Neuronal stem cell (in vitro differentiated cells): Measurements from ENCODE around the gene CD274.
"Not testable (repeated sequence)": the region's sequence is repeated elsewhere in the genome, so short reads cannot be mapped to it uniquely, and the experiment has no call there.

Source experiments
- DNase-seq: peaks from one replicate; pipeline ENCODE4 v3.0.0-alpha.2; 2013; ENCODE audit warnings: low spot score
- H2AFZ ChIP-seq: one replicate; pipeline ENCODE4 v1.6.1; 2013; ENCODE audit warnings: mild to moderate bottlenecking, low read length, inconsistent platforms
- H2AK5ac ChIP-seq: 2 replicates; pipeline ENCODE4 v1.6.1; 2013; ENCODE audit warnings: low read depth, mild to moderate bottlenecking, inconsistent platforms, low read length, moderate library complexity, mixed read lengths
- H2BK120ac ChIP-seq: 2 replicates; pipeline ENCODE4 v1.6.1; 2013; ENCODE audit warnings: low read depth, mild to moderate bottlenecking, inconsistent platforms, low read length, moderate library complexity, mixed read lengths
- H2BK12ac ChIP-seq: one replicate; pipeline ENCODE4 v1.6.1; 2013; ENCODE audit warnings: low read length, inconsistent platforms
- H2BK15ac ChIP-seq: 2 replicates; pipeline ENCODE4 v1.6.1; 2013; ENCODE audit warnings: mild to moderate bottlenecking, low read length, inconsistent platforms, mixed read lengths
- H2BK5ac ChIP-seq: one replicate; pipeline ENCODE4 v1.6.1; 2013; ENCODE audit warnings: inconsistent platforms, mild to moderate bottlenecking, low read length, moderate library complexity
- H3K14ac ChIP-seq: one replicate; pipeline ENCODE4 v1.6.1; 2013; ENCODE audit warnings: low read length, inconsistent platforms
- H3K18ac ChIP-seq: 2 replicates; pipeline ENCODE4 v1.6.1; 2013; ENCODE audit warnings: low read length, inconsistent platforms
- H3K23ac ChIP-seq: 2 replicates; pipeline ENCODE4 v1.6.1; 2013; ENCODE audit warnings: low read depth, mild to moderate bottlenecking, mixed read lengths, low read length, inconsistent platforms; ENCODE audit not compliant: poor library complexity
- H3K27ac ChIP-seq: replicated peaks from 3 replicates; pipeline ENCODE4 v1.5.1; 2013; ENCODE audit warnings: low read length, inconsistent platforms
- H3K27me3 ChIP-seq, 3 experiments: 2 replicates each; pipeline ENCODE4 v1.6.1; 2013; ENCODE audit warnings: low read length in 3 of 3, mild to moderate bottlenecking in 2 of 3, inconsistent platforms in 1 of 3, low read depth in 1 of 3, mixed read lengths in 1 of 3, moderate library complexity in 1 of 3; ENCODE audit not compliant: control insufficient read depth in 3 of 3, insufficient read depth in 3 of 3
- H3K36me3 ChIP-seq, 2 donors: replicated peaks in 1 of 2; 2 replicates each; pipeline ENCODE4 v1.6.1; 2013; ENCODE audit warnings: low read length in 2 of 2; ENCODE audit not compliant: control insufficient read depth in 2 of 2, insufficient read depth in 2 of 2
- H3K4ac ChIP-seq: 2 replicates; pipeline ENCODE4 v1.6.1; 2013; ENCODE audit warnings: inconsistent platforms, mild to moderate bottlenecking, low read length, moderate library complexity
- H3K4me1 ChIP-seq, 2 donors: 1 replicate in 1 of 2; 2 replicates in 1 of 2; pipeline ENCODE4 v1.6.1; 2013; ENCODE audit warnings: low read length in 2 of 2, low read depth in 1 of 2; ENCODE audit not compliant: control insufficient read depth in 2 of 2, insufficient read depth in 1 of 2
- H3K4me2 ChIP-seq: one replicate; pipeline ENCODE4 v1.6.1; 2013; ENCODE audit warnings: mild to moderate bottlenecking, low read length, inconsistent platforms; ENCODE audit not compliant: insufficient read depth, poor library complexity, severe bottlenecking
- H3K4me3 ChIP-seq, 2 donors: 2 replicates each; pipeline ENCODE4 v1.5.1; 2013; ENCODE audit warnings: low read length in 2 of 2, mild to moderate bottlenecking in 2 of 2, inconsistent platforms in 1 of 2, moderate library complexity in 1 of 2
- H3K79me1 ChIP-seq: one replicate; pipeline ENCODE4 v1.6.1; 2013; ENCODE audit warnings: low read depth, mild to moderate bottlenecking, inconsistent platforms, low read length, moderate library complexity
- H3K9ac ChIP-seq: one replicate; pipeline ENCODE4 v1.6.1; 2013; ENCODE audit warnings: mild to moderate bottlenecking, low read depth, low read length, inconsistent platforms; ENCODE audit not compliant: poor library complexity
- H3K9me3 ChIP-seq, 2 donors: replicated peaks in 1 of 2; 2 replicates each; pipeline versions ENCODE3 to v1.6.1; 2013; ENCODE audit warnings: low read length in 2 of 2, mild to moderate bottlenecking in 2 of 2, inconsistent platforms in 1 of 2, low read depth in 1 of 2, mixed read lengths in 1 of 2, moderate library complexity in 1 of 2; ENCODE audit not compliant: control insufficient read depth in 2 of 2, insufficient read depth in 1 of 2
- H4K8ac ChIP-seq: one replicate; pipeline ENCODE4 v1.6.1; 2013; ENCODE audit warnings: low read depth, mild to moderate bottlenecking, inconsistent platforms, low read length, moderate library complexity
- H4K91ac ChIP-seq: one replicate; pipeline ENCODE4 v1.6.1; 2013; ENCODE audit warnings: low read length, low read depth, mild to moderate bottlenecking, inconsistent platforms; ENCODE audit not compliant: poor library complexity
- WGBS, 2 donors: extraction: QIAGEN DNeasy Blood & Tissue Kit; methylation state at CpG; one replicate each; pipeline ENCODE4 v1.1.7; 2013; ENCODE audit warnings: missing lambda C conversion rate in 2 of 2, mixed read lengths in 1 of 2; ENCODE audit not compliant: insufficient read length in 2 of 2, insufficient replicate concordance in 1 of 2; ENCODE audit errors: extremely low coverage in 2 of 2; 5-methylcytosine and 5-hydroxymethylcytosine counted together

The CD274 gene

DNA sequence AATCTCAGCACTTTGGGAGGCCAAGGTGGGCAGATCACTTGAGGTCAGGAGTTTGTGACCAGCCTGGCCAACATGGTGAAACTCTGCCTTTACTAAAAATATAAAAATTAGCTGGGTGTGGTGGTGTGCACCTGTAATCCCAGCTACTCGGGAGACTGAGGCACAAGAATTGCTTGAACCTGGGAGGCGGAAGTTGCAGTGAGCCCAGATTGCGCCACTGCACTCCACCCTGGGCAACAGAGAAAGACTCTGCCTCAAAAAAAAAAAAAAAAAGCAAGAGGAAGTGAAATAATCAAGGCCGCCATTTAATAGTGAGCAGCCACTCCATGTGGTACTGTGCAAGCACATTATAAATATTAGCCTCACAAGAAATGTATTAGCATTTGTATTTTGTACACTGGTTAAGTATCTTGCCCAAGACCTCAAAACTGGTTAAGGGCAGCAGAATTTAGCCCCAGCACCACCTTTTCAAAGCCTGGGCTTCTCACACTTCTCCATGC, 14.5 kb downstream of the CD274 start:
- H3K36me3 ChIP-seq, H3K14ac ChIP-seq, H4K91ac ChIP-seq, H2BK5ac ChIP-seq, H3K4me1 ChIP-seq, H3K79me1 ChIP-seq, H3K9ac ChIP-seq, DNase-seq, H3K27ac ChIP-seq, H3K9me3 ChIP-seq, H3K27me3 ChIP-seq, H2AFZ ChIP-seq, H3K23ac ChIP-seq, H2BK12ac ChIP-seq, H2BK15ac ChIP-seq, H3K4me2 ChIP-seq, H2BK120ac ChIP-seq, H2AK5ac ChIP-seq, H4K8ac ChIP-seq, H3K4me3 ChIP-seq, H3K18ac ChIP-seq, H3K4ac ChIP-seq: not testable (repeated sequence)
- WGBS, 2 donors: no CpG with 5 or more reads among the region's 4 CpGs

DNA sequence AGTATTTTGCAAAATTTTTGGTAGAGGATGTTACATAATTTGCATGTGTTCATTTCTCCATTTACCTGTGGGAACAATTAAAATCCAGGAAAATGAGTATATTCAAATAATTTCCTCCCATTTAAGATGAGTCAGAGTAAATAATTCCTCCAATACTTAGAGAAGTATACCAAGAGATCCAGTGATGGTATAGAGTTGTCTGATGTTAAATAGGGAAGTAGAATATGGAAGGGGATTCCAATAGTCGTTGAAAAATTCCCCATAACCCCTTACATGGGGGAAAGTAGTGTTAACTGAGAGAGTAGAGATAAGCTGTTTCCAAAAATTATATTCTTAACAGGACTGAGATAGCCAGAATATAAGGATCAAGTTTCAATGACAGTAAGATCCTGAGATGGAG, 15.7 kb downstream of the CD274 start:
- no peak overlapping the region for H3K4ac ChIP-seq
- H3K4me3 ChIP-seq: no peak overlapping the region
- no peak overlapping the region for H2AFZ ChIP-seq
- H3K4me2 ChIP-seq: no peak overlapping the region
- no peaks in the 10 kb centered on the region for H3K79me1 ChIP-seq
- no peak overlapping the region for H3K18ac ChIP-seq
- no peak overlapping the region for H2AK5ac ChIP-seq
- H2BK120ac ChIP-seq: no peak overlapping the region
- no peak overlapping the region for H2BK15ac ChIP-seq
- H4K91ac ChIP-seq: no peak overlapping the region
- H3K27me3 ChIP-seq: no peaks in the 10 kb centered on the region
- H3K36me3 ChIP-seq: no peaks in the 10 kb centered on the region
- no peak overlapping the region for H2BK12ac ChIP-seq
- H2BK5ac ChIP-seq: no peak overlapping the region
- H4K8ac ChIP-seq: no peak overlapping the region
- no peak overlapping the region for H3K9ac ChIP-seq
- no peak overlapping the region for H3K23ac ChIP-seq
- WGBS, 2 donors: no CpG with 5 or more reads among the region's 1 CpG
- no peak overlapping the region for H3K27ac ChIP-seq
- DNase-seq: no peak
- H3K14ac ChIP-seq: no peak overlapping the region
- no peaks in the 10 kb centered on the region for H3K4me1 ChIP-seq
- no peaks in the 10 kb centered on the region for H3K9me3 ChIP-seq

DNA sequence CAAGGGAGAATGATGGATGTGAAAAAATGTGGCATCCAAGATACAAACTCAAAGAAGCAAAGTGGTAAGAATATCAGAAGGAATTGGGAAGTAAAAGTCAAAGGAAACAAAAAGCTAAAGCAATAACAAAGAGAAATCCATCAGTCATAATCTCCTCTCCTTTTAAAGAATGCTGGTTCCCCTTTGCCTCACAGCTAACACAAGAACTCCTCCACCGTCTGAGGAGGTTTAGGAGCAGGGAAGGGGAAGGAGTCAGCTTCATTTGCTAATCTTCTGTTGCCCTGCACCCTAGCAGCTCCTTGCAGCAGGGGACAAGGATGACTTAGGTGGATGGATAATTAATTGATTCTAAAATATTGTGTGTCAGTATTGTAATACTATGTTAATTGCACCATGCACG, 16.4 kb downstream of the CD274 start:
- Histone ChIP-seq H2BK120ac (no peak overlapping the region), H3K18ac (no peak overlapping the region), H3K27ac (no peak overlapping the region), H3K79me1 (no peaks in the 10 kb centered on the region), H3K27me3 (no peaks in the 10 kb centered on the region), H3K4me1 (no peaks in the 10 kb centered on the region), H4K8ac (no peak overlapping the region), H2BK5ac (no peak overlapping the region), H3K9me3 (no peaks in the 10 kb centered on the region), H3K14ac (no peak overlapping the region), H3K4me2 (no peak overlapping the region), H3K23ac (no peak overlapping the region), H3K4me3 (no peak overlapping the region), H3K9ac (no peak overlapping the region), H2AK5ac (no peak overlapping the region), H2BK15ac (no peak overlapping the region), H3K4ac (no peak overlapping the region), H2BK12ac (no peak overlapping the region), H4K91ac (no peak overlapping the region), H3K36me3 (no peaks in the 10 kb centered on the region), H2AFZ (no peak overlapping the region)
- no CpG with 5 or more reads among the region's 2 CpGs for WGBS, 2 donors
- no peak for DNase-seq

DNA sequence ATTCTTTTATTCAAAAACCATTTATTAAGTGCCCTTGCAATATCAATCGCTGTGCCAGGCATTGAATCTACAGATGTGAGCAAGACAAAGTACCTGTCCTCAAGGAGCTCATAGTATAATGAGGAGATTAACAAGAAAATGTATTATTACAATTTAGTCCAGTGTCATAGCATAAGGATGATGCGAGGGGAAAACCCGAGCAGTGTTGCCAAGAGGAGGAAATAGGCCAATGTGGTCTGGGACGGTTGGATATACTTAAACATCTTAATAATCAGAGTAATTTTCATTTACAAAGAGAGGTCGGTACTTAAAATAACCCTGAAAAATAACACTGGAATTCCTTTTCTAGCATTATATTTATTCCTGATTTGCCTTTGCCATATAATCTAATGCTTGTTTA, 18.5 kb downstream of the CD274 start:
- no peak overlapping the region for H2BK120ac ChIP-seq
- no peak overlapping the region for H2AK5ac ChIP-seq
- no peaks in the 10 kb centered on the region for H3K9me3 ChIP-seq
- H3K4me2 ChIP-seq: no peak overlapping the region
- H3K9ac ChIP-seq: no peak overlapping the region
- no peak overlapping the region for H2BK15ac ChIP-seq
- no peak overlapping the region for H2BK5ac ChIP-seq
- H3K18ac ChIP-seq: no peak overlapping the region
- no peak overlapping the region for H3K23ac ChIP-seq
- no peaks in the 10 kb centered on the region for H3K4me1 ChIP-seq
- no CpG with 5 or more reads among the region's 5 CpGs for WGBS, 2 donors
- H3K27me3 ChIP-seq: no peaks in the 10 kb centered on the region
- no peak overlapping the region for H4K91ac ChIP-seq
- H3K4me3 ChIP-seq: no peak overlapping the region
- H2AFZ ChIP-seq: no peak overlapping the region
- H4K8ac ChIP-seq: no peak overlapping the region
- H3K36me3 ChIP-seq: no peaks in the 10 kb centered on the region
- DNase-seq: no peak
- H3K4ac ChIP-seq: no peak overlapping the region
- no peak overlapping the region for H3K14ac ChIP-seq
- no peaks in the 10 kb centered on the region for H3K79me1 ChIP-seq
- no peak overlapping the region for H3K27ac ChIP-seq
- H2BK12ac ChIP-seq: no peak overlapping the region
